Stimulated activated CD8-positive, alpha-beta memory T cell treated with anti-CD3 and anti-CD28 coated beads, Interleukin-12 subunit alpha, Interleukin-12 subunit beta, amount 100 ng/mL, for 1 hour (primary cell): Measurements from ENCODE around the gene LPCAT1.
"Not testable (repeated sequence)": the region's sequence is repeated elsewhere in the genome, so short reads cannot be mapped to it uniquely, and the experiment has no call there.

Experiments
- DNase-seq: peaks from one replicate; pipeline ENCODE4 v3.0.0-alpha.2; 2020; ENCODE audit warnings: low read depth

The LPCAT1 gene, protein sequence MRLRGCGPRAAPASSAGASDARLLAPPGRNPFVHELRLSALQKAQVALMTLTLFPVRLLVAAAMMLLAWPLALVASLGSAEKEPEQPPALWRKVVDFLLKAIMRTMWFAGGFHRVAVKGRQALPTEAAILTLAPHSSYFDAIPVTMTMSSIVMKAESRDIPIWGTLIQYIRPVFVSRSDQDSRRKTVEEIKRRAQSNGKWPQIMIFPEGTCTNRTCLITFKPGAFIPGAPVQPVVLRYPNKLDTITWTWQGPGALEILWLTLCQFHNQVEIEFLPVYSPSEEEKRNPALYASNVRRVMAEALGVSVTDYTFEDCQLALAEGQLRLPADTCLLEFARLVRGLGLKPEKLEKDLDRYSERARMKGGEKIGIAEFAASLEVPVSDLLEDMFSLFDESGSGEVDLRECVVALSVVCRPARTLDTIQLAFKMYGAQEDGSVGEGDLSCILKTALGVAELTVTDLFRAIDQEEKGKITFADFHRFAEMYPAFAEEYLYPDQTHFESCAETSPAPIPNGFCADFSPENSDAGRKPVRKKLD

DNA sequence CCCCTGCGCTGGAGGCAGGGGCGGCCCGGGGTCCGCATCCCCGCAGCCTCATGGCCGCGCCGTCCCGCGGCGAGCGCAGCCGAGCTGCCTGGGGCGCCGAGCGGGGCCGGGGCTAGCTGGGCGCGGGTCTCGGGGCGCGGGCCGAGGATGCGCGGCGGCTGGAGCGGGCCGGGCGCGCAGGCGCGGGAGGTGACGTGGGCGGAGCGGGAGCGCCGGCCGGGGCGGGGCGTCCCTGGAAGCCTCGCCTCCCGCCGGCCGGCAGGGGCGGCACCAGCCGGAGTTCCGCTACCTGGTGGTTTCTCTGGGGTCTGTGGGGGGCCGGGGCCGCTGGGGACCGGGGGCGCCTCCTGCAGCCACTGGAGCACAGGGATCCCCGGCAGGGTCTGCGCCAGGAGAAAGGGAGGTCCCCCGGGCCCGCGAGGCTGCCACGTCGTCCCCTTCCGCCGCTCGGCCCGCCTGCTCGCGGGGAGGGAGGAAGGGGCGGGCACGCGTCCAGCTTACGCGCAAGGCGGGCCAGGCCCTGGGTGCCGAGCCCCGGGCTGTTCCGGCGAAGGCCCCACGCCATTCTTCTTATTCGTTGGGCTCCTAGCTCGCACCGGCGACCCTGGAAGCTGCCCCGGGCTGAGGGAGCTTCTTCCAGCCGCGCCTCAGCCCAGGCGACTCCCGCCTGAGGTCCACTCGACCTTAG, at the start of gene LPCAT1:
Gene LPCAT1 (minus strand): TSS at position 168 of the 688 bp plus-strand sequence. CDS start 116 bp downstream, at position 52.
- peak; percentile 48 for DNase-seq

DNA sequence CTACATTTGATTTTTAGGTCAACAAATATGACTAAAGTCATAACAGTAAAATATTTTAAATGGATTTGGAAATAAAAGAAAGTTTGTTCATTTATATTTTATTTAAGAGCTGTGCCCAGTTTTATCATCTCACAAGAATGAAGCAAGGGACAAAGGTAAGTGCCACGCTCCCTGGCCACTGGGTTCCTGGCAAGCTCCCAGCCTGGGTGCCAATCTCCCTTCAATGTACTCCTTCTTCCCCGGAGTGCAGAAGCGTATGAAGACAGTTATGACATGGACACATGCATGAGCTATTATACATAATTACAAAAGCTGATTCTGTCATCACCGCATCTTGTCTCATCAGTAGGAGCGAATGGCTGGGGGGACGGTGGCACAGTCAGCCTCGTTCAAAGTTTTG, 48.1 kb upstream of the LPCAT1 start:
- not testable (repeated sequence) for DNase-seq

DNA sequence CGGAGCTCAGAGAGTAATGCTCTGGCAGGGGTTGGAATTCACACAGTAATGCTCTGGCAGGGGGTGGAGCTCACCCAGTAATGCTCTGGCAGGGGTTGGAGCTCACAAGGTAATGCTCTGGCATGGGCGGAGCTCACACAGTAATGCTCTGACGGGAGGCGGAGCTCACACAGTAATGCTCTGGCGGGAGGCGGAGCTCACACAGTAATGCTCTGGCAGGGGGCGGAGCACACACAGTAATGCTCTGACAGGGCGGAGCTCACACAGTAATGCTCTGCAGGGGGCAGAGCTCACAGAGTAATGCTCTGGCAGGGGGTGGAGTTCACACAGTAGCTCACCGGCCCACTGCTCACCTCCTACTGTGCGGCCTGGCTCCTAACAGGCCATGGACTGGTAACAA, 47.2 kb upstream of the LPCAT1 start:
- no peak for DNase-seq

DNA sequence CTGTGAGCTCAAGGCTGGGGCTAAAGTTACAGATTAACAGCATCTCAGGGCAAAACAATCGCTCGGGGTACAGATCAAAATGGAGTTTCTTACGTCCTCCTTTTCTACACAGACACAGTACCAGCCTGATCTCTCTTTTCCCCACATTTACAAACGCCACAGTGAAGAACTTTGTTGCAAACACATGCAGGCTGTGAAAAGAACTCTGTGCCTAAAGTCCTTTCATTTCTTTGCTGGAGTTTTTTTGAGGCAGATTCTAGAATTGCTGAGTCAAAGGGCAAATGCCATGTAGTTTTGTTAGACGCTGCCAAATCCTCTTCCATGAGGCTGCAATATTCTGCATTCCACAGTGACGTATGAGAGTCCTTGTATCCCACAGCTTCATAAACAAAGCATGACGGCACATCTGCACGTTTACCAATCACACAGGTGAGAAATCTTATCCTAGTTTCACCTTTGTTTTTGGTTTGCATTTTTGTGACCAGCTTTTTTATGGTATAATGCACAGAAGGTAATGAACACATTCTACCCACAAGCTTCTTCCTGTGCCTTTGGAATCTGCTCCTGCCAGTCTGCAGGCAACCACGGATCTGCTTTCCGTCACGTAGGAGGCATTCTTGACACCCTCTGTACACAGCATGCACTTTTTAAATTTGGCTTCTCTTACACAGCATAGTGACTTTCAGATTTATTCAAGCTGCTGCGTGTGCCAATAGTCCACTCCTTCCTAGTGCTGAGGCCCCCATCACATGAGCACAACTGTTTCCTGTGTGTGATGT, 44.6 kb upstream of the LPCAT1 start:
- DNase-seq = no peak

DNA sequence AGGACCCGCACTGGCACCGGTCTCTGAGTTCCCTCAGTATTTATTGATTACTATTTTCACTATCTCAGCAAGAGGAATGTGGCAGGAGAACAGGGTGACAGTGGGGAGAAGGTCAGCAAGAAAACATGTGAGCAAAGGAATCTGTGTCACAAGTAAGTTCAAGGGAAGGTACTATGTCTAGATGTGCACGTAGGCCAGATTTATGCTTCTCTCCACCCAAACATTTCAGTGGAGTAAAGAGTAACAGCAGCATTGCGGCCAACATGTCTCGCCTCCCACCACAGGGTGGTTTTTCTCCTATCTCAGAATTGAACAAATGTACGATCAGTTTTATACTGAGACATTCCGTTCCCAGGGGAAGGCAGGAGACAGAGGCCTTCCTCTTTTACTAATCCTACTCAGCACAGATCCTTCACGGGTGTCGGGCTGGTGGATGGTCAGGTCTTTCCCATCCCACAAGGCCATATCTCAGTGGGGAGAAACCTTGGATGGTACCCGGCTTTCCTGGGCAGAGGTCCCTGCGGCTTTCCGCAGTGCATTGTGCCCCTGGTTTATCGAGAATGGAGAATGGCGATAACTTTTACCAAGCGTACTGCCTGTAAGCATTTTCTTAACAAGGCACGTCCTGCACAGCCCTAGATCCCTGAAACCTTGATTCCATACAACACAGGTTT, 43.9 kb upstream of the LPCAT1 start:
- DNase-seq = not testable (repeated sequence)

DNA sequence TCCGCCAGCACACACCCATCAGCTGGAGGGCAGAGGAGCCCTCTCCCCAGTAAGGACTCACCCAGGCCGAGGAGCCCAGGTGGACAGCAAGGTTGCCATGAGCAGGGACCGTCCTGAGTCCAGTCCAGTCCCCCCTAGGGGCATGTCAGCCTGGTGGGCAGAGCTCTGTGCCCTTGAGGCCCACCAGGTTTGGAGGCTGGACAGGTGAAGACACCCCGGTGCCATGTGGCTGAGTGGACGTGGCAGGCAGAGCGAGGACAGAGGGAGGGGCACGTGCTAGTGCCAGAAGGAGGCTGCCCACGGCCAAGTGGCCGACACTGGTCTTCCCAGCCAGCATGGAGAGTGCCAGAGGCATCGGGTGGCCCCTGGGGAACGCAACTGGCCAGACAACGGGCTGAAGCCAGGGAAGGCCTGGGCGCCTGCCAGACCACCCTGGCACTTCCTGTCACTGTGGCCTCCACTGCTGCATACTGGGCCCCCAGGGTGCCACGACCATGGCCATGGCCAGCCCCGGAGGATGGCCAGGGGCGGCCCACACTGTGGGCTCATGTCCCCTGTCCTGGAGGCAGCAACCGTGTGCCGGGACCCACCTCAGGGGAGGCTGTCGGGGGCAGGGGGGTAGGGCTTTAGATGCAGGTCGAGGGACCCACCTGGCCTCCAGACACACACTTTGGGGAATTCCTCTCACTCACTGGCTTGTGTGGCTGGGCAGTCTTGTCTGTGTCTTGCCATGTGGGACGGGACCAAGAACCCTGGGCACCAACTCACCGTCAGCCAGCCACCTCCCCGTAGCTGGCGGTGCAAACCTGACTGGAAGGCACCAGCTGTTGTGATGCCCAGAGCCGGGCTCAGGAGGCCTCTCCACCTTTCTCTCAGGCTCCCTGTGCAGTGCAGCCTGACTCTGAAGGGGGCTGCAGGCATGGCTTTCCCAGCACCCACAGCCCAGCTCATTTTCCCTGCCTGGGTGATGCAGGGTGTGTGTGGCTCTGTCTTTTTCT, 42.3 kb upstream of the LPCAT1 start:
- DNase-seq = no peak

DNA sequence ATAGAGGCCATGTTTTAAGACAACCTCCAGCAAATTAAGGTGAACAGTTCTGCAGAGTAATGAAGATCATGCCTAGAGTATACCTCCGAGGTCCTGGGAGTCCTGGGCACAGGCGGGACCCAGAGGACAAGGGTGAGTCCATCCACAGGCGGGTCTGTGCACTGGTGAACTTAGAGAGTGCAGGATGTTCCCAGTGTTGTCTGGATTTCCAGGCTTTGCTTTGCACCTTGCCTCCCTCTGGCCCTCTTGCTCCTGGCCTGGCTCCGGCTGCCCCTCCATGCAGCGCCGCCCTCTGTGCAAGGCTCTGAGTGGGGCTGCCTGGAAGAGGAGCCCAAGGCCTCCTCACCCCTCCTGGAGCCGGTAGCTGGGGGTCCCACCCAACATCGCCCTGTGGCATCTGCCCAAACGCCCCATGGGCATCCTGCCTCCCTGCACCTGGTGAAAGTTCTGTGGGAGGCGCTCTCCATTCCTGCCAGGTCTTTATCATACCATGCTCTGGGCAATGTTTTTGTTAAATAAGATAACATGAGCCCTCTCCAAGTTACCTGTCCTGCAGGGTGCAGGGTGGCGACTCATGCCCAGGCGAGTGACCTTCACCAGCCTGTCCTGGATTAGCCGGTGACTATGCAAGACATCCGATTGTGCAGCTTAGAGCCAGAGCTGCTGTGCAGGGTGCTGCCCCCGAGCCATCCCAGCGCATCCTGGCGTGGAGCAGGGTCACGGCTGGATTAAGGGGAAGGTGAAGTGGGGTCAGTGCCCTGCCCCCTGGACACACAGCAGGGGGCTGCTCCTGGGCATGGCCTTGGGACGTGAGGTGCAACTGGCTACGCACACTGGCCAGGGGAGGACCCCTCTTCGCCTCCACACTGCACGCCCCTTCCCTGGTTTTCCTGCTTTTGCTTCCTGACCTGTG, 41.3 kb upstream of the LPCAT1 start:
- no peak for DNase-seq

DNA sequence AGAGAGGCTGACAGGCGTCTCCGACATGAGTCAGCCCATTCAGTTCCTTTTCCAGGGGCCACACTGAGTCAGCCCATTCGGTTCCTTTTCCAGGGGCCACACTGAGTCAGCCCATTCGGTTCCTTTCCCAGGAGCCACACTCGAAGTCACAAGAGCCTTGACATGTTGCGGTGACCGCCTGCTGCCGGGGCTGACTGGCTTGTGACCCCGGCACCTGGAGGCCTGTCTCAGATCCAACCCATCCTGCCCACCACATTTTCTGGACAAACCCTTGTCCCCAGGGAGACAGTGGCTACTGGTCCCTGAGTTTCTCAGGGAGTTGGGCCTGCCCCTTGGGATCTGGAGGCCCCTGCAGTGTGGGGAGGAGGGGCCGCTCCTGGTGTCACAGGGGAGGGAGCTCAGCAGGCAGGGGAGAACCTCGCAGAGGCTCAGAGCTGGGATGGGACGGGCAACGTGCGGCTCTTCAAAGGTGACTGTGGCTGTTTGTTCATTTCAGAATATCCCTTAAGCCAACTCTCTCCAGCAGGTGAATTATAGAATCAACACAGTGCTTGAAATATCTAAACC, 40.5 kb upstream of the LPCAT1 start:
- no peak for DNase-seq

DNA sequence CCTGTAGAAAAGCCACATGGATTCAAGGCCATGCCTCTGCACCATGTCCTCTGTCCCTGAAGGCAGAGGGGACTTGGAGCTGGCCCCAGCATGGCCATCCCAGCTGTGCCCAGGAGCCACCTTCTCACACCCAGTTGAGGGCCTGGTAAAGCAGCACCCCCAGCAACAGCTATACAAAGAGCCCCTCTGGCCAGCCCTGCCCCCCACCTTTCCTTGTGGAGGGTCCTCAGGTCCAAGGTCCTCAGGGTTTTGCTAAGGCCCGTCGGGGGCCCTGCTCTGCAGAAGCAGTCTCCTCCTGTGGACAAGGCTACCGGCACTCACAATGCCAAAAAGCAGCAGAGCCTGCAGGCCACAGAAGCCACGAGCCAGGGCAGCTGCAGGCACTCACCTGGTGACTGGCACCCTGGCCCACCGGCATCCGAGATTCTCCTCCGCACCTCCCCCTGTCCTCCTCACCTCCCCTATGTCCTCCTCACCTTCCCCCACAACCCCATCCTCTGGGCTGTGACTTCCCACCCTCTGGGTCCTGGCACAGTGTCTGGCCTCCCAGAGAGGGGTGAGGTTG, 39.9 kb upstream of the LPCAT1 start:
- no peak for DNase-seq

DNA sequence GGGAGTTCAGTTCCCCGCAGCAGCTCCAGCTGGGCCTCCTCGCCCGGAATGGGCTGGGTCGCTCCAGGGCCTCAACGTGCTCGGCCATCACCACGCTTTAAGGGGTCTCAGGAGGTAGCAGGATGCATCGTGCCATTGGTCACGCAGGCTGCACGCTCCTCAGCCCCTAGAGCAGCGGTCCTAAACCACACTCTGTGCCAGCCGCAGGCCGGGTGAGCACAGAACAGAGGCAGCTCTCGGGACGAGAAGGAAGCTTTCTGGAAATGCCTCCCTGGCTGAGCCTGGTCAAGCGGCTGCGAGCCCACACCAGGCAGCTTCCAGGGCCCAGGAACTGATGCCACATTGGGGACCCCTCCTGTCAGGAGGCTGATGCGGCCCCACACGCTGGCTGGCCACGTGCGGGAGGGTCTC, 39.3 kb upstream of the LPCAT1 start:
- no peak for DNase-seq

DNA sequence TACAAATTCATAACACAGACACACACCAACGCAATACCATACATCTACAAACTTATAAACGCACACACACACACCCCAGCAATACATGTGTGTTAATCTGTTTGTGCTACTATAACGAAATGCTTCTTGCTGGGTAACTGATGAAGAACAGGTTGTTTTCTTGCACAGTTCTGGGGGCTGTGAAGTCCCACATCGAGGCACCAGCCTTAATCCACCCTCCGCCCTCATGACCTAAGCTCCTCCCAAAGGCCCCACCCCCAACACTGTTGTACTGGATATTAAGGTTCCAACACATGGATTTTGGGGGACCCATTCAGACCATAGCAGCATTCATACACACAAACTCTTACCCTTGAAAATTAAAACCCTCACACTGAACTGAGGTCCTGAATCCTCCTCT, 38.8 kb upstream of the LPCAT1 start:
- no peak for DNase-seq

DNA sequence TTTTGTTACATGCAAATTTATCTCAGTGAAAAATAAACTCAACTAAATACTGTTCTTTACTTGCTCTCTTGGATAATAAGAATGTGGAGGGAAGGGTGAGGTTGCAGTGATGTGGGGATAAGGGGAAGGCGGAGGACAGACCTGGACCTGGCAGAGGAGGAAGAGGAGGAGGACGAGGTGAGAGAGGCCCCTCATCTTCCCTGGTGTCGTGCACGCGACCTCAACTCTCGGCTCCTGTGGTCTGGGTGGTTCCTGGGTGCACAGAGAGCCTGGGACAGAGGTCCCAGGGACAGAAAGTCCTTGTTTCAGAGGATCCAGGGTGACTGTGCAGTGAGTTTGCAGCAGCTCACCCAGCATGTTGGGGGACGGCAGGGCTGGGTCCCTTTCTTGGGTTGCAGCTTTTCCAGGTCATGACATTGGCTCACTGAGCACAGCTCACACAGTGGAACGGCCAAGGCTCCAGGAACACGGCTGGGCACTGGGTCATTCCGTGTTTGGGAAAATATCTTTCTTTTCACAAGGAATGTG, 37.7 kb upstream of the LPCAT1 start:
- no peak for DNase-seq

DNA sequence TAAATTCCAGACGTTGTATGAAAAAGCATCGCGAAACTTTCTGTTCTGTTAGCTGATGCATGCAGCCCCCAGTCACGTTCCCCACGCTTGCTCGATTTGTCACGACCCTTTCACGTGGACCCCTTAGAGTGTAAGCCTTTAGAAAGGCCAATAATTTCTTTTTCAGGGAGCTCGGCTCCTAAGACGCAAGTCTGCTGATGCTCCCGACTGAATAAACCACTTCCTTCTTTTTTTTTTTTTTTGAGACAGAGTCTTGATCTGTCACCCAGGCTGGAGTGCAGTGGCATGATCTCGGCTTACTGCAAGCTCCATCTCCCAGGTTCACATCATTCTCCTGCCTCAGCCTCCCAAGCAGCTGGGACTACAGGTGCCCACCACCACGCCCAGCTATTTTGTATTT, 36.7 kb upstream of the LPCAT1 start:
- DNase-seq = not testable (repeated sequence)

DNA sequence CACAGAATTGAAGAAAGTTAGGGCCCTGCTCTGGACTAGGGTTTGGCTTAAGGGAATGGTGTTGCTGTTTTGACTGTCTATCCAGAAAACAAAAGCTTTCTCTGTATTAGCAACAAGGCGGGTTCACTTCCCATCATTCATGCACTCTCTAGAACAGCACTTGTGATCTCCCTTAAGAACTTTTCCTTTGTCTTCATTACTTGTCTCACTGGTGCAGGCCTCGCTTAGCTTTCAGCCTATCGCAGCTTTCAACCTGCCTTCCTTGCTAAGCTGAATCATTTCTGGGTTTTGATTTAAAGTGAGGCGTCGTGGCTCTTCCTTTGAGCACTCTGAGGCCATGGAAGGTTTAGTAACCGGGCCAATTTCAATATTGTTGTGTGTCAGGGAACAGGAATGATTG, 35.2 kb upstream of the LPCAT1 start:
- no peak for DNase-seq

DNA sequence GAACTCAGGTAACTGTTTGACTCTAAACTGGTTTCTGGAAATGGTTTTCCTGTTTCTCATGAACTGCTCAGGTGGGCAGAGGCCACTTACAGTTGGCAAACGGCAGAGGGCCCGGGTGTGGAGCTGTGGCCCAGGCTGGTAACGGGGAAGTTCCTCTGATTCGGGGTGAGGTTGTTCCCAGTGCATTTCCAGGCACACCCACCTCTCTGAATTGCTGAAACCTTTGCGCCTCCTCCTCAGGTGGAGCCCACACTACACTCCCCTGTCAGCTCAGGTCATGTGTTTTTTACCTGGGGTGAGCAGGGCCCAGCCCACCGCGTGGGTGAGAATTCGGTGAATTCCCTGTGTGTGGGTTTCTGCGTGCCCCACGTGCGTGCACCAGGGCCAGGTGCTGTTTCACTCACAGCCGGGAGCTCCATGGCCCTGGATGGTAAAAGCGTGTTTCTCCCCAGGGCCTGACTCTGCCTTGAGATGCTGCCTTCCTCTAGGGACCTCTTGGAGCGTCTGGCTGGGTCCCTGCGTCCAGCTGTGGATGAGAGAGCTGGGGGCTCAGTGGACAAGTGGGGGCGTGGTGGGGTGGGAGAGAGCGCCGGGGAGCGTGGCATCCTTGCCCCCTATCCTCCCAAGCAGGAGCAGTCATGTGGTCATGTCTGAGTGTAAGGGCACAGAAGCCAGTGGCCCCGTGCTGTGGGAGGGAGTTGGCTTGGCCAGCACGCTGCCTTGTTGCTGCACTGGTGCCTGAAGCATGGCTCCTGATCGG, 33.5 kb upstream of the LPCAT1 start:
- no peak for DNase-seq

DNA sequence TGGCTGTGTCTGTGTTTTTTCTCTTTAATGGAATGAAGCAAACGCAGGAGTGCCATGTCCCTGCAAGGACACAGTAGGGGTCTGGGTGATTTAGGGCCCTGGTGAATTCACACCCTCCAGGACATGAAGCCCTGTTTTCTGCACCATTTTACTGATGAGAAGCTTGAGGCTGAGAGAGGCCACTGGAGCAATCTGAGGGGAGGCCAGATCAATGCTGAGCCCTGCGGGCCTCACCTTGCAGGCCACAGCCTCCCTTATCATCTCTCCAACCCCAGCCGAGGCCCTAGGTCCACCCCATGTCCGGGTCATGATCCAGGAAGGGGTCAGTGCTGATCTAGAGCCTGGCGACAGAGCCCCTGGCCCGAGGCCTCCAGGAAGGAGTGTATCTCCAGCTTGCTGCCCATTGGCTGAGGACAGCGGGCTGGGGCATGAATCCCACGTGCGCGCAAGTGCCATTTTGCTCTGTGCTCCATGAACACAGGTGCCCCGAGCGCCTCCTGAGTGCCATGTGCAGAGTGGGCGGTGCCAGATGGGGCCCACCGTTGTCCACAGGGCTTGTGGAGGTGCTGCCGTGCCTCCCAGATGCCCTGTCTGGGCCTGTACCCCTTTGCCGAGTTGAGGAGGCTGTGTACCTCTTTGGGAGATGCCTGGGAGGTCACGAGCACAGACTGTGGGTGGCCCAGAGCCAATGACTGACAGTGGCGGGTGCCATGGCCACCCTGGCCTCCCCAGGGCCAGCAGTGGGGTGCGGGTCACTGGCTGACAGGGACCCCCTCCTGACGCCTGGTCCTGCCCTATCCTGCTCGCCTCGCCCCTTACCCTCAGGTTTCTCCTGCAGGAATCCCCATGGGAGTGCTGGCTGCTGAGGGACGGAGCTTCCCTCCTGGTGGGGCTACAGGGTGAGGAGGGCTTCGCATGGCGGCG, 32.3 kb upstream of the LPCAT1 start:
- no peak for DNase-seq
